Measurements from ENCODE around the gene USP31. TPM values are rescaled to one million over a fixed set of nuclear protein-coding genes. Genes with fewer than 3 reads are reported as not detected.
"Not testable (repeated sequence)": the region's sequence is repeated elsewhere in the genome, so short reads cannot be mapped to it uniquely, and the experiment has no call there.

USP31 gene
- polyA plus RNA-seq, 10 donors, result 4.7 to 8.2 (median 6.4) TPM

- DNase-seq, result no peak
Observed at GRCh38 chr16:23160082-23160481, 10.8 kb upstream of the USP31 start.

GRCh38 chr16:23158114-23158513, 8.9 kb upstream of the USP31 start:
- no peak for DNase-seq

DNA sequence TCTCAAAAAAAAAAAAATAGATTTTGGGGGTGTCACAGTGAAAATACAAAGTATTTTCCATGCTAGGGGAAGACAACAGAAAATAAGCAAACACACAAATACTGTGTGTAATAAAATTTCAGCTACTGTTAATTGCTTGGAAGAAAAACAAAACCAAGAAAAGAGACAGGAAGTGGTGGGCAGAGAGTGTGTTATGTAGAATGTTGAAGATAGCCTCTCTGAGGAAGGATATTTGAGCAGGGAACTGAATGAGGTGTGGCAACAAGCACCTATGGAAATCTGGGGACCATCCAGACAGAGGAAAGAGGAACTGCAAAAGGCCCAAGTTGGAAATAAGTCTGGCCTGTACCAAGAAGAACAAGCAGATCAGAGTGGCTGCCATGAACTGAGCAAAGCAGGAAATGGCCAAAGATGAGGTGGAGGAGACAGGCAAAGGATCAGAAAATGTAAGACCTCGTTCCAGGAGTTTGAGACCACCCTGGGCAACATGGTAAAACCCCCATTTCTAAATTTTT, 7.8 kb upstream of the USP31 start:
- no peak for DNase-seq

- DNase-seq, result no peak
Observed at GRCh38 chr16:23156110-23156509, 6.9 kb upstream of the USP31 start.

DNA sequence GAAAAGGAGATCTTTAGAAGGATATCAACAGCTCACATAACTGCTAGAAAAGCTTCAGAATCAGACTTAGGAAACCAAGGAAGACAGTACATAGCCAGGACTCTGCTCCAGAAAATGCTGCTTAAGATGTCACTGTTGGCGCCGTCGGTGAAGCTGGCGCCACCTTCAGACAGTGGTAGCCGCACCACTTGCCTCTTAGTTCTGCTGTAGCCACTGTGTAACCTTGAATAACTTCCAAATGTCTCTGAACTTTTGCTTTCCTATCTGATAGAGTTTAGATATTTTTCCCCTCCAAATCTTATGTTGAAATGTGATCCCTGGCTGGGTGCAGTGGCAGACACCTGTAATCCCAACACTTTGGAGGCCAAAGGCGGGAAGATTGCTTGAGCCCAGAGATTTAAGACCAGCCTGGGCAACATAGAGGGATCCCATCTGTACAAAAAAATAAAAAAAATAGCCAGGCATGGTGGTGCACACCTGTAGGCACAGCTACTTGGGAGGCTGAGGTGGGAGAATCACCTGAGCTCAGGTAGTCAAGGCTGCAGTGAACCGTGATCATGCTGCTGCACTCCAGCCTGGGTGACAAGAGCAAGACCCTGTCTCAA, 6.3 kb upstream of the USP31 start:
- DNase-seq, result no peak

DNA sequence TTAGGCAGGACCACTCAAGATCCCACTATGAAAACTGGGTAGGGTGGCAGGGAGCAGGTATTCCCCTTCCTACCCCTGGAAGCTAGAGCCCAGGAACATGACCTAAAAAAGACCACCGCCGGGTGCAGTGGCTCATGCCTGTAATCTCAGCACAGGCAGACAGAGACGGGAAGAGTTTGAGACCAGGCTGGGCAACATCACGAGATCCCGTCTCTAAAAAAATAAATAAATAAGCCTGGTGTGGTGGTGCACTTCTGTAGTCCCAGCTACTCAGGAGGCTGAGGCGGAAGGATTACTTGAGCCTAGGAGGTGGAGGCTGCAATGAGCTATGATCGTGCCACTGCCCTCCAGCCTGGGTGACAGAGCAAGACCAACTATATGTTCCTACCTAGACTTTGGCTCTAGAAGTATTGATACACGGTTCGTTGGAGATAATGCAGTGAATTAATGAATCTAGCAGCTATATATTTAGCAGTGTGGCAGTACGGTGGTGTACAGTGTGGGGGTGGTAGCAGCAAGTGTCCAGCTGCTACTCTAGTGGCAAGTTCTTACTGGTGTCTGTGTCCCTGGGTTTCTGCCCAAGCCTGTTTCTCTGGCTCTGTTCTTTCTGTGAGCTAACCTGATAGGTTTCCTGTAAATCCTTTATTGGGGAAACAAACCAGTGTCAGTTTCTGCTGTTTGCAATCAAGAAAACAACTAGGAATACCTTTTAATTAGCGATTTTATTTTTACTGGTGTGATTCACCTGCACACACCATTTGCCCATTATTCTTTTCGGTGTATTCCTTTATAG, 3.3 kb upstream of the USP31 start:
- no peak for DNase-seq

- DNase-seq, result no peak
Observed at GRCh38 chr16:23149993-23150364, 727 bp upstream of the USP31 start.

DNA sequence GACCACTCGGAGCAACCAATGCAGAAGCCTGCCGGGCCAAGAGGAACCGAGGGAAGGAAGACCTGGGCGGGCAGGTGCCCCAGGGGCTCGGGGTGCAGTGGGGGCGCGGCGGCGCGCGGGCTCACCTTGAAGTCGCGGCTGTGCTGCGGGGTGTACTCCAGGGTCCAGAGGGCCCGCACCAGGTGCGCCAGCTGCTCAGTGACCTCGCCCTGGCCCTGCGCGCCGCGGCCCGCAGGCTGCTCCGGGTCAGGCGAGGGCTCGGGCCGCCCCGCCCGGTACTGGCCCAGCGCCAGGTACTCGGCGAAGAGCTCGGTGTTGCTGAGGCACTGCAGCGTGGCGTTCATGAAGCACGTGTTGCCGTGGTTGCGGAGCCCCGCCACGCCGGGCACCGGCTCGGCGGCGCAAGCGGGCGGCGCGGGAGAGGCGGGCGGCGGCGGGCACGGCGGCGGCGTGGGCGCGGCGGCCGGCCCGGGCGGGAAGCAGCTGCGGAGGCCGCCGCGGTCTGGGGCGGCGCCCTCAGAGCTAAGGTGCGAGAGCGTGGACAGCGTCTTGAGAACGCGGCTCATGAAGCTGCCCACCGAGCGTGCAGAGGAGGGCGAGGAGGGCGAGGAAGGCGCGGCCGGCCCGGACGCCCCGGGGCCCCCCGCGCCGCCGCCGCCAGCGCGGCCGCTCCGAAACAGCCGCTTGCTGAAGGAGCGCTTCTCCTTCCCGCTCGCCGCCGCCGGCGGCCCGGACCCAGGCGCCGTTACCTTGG, 562 bp downstream of the USP31 start:
- DNase-seq, result peak; percentile 23 to 78 (median 68)

DNA sequence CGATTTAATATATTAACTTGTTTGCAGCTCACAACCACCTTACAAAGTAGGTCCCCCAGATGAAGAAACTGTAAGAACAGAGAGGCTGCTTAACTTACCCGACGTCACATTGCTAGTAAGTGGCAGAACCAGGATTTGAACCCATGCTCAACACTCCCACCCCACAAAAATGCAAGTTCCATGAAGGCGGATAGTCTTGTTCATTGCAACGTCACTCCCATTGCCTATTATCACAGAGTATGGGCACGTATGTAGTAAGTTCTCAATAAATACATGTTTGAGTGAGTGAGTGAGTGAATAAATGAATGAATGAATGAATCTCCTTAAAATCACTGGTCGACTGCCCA, 1.1 kb downstream of the USP31 start:
- DNase-seq, result no peak

DNA sequence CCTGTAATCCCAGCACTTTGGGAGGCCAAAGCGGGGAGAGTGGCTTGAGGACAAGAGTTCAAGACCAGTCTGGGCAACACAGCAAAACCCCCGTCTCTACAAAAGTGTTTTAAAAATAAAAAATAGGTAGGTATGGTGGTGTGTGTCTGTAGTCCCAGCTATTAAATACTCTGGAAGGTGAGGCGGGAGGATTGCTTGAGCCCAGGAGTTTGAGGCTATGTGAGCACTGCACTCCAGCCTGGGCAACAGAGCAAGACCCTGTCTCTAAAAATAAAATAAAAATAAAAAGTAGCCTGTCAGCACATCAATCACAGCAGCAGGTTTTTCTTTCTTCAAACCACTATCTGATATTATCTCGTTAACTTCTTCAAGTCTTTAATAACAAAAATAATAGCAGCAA, 1.6 kb downstream of the USP31 start:
- no peak for DNase-seq

- no peak for DNase-seq
Observed at GRCh38 chr16:23146877-23147601, 2.2 kb downstream of the USP31 start.

DNA sequence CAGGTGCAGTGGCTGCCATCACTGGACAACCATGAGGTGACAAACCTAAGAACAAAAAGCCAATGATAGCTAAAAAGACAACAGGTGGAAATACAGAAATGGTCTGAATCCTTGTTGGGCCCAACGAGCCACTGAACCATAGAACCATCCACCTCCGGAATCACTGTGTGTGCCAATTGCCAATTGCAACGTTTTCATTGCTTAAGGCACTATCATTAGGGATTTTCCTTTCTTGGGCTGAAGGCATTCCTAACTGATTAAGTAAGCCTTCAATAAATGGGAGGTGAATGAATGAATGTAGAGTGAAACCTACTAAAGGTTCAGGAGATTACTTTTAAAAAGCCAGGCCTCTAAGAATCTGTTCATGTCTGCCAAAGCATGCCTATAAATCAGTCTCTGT, 3.6 kb downstream of the USP31 start:
- DNase-seq, result no peak

- no peak for DNase-seq
Observed at GRCh38 chr16:23145186-23145585, 4.1 kb downstream of the USP31 start.

DNA sequence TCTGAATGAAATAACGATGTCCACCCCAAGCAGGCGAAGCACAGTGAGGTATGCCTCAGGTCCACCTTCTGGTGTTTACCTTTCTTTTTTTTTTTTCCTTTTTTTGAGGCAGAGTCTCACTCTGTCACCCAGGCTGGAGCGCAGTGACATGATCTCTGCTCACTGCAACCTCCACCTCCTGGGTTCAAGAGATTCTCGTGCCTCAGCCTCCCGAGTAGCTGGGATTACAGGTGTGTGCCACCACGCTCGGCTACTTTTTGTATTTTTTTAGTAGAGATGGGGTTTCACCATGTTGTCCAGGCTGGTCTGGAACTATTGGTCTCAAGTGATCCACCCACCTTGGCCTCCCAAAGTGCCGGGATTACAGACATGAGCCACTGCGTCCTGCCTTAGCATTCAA, 4.9 kb downstream of the USP31 start:
- DNase-seq, result not testable (repeated sequence)

DNA sequence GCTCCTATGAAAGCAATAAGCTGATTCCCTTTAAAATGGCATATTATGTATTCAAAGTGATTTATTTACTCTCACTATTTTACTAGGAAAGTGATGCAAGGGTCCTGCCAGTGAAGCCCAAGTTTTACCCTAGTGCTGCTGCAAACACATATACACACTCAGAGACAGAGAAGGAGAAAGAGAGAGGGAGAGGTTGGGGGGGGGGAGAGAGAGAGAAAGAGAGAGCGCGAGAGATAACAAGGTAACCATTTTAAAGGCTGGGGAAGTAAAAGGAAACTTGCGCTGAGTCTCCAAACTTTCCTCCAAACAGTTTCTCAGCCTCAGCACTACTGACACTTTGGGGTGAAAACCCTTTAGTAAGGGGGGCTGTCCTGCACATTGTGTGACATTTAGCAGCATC, 5.9 kb downstream of the USP31 start:
- no peak for DNase-seq

DNA sequence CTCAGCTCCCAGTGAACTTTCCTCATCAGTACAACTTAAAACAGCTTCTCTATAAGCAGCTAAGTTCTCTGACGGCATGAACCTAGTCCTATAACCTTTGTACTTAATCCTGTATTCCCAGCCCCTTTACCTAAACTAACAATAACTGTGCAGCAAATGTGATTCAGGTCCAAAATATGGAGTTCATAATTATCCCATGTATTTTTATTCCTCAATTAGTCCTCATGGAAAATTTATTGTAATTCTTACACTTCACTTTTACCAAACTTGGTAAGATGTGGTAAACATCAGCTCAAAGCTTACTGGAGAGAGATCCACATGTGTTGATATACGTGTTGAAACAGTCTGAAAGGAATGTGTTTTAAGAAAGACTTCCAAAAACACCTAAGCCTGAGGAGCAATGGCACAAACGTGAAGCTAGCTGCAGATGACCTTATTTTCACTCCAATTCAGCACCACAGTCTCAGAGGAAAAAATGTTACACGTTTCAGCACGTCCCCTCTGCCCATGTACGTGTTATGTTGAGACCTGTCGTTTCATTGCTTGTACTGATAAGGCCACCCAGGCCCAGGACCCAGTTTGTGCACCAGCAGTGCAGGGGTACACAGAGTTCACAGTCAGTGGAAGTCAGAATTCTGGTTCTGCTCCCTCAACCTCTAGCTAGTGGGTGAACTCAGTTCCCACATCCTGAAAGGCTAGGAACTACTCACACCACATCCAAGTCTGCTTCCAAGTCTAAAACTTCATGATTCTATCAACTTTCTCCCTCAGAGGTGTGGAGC, 7.1 kb downstream of the USP31 start:
- no peak for DNase-seq

DNA sequence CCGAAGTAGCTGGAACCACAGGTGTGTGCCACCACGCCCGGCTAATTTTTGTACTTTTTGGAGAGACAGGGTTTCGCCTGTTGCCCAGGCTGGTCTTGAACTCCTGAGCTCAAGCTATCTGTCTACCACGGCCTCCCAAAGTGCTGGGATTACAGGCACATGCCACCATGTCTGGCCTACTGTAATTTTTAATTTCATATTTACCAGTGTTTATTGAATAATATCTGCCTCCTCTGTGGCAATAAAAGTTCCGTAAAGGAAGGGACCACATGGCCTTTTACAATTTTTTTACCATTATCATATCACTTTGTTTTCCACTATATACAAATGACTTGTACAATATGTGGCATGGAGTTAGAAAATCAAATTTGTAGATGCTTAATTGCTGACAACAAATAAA, 7.8 kb downstream of the USP31 start:
- no peak for DNase-seq

GRCh38 chr16:23141033-23141432, 8.2 kb downstream of the USP31 start:
- no peak for DNase-seq

DNA sequence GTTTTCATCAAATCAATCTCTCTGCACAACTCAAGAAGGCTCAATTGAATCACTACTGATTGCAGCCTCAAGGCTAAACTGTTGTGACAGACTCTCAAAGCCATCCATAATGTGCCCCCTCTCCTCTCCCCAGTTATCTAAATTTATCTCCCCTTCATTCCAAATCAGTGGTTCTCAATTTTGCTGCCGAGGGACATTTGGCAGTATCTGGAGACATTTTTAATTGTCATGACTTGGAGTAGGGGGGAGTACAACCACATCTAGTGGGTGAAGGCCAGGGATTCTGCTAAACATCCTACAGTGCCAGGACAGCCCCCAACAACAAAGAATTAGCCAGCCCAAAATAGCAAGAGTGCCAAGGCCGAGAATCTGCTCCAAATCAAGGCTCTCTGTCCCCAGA, 9.1 kb downstream of the USP31 start:
- DNase-seq, result no peak

- no peak for DNase-seq
Observed at GRCh38 chr16:23137818-23138217, 11.4 kb downstream of the USP31 start.

- DNase-seq, result no peak
Observed at GRCh38 chr16:23137256-23137655, 12.0 kb downstream of the USP31 start.

All from muscle of back (tissue), 11 donors.